Measurements from ENCODE around the gene NFS1.

The NFS1 gene

DNA sequence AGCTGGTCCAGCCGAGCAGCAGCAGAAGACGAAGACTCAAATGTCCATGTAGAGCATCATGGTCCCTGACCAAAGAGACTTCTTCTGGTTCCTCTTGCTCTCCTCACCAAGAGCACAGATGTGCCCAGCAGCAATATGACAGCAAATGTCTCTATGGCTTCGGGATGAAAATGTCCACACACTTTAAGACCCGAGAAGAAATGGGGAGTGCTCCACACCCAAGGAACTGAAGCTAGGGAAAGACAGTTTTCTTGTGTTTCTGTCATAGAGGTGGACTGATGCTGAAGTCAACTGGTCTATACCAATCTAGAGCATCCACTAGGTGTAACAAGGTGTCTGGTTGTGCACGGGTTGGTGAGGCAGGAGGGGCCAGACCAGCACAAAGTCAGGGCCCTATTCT, 29.9 kb downstream of the NFS1 start:
- DNase-seq = no peak

DNA sequence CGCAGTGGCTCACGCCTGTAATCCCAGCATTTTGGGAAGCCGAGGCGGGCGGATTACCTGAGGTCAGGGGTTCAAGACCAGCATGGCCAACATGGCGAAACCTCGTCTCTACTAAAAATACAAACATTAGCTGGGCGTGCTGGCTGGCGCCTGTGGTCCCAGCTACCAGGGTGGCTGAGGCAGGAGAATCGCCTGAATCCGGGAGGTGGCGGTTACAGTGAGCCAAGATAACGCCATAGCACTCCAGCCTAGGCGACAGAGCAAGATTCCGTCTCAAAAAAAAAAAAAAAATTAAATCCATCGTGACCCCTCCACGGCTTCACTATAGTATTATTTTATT, 33.2 kb downstream of the NFS1 start:
- no peak for DNase-seq

DNA sequence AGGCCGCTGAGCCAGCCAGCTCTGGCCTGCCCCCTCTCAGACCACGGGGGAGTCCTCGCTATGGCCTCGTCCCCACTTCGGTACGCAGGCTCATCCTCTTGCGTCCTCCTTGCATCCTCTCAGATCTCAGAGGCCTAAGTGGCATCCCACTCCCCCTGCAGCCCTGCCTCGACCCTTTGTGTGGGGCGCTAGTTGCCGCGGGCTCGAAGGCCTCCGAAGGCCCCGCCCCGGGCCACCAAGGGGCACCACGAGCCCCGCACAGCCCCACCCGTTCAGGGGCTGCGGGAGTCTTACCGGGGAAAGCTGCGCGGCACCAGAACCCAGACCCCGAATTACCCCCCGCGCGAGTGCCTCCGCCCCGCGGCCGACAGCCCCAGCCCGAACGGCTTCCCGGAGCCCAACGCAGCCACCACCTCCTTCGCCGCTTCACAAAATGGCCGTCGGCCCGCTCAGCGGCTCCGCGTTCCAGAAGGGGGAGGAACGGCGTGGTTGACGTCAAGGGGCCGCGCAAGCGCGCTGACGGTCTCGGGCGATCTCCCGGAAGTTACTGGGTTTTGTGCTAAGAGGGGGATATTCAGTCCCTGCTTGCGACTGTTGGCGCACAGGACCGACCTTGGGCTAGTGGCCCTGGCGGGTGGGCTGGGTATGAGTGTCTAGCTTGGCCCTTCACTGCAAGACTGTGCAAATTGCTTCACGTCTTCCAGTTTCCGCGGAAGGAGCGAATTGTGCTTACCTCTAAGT, 34.5 kb downstream of the NFS1 start, which contains the start of the genes CPNE1 and RBM12:
TSS of gene CPNE1 (minus strand) at position 435 of the 741 bp plus-strand sequence. CDS start 31,977 bp downstream, outside the sequence.
TSS of gene RBM12 (minus strand) at position 435 of the 741 bp plus-strand sequence. CDS start 9,578 bp downstream, outside the sequence.
- peak; percentile 93 for DNase-seq

DNA sequence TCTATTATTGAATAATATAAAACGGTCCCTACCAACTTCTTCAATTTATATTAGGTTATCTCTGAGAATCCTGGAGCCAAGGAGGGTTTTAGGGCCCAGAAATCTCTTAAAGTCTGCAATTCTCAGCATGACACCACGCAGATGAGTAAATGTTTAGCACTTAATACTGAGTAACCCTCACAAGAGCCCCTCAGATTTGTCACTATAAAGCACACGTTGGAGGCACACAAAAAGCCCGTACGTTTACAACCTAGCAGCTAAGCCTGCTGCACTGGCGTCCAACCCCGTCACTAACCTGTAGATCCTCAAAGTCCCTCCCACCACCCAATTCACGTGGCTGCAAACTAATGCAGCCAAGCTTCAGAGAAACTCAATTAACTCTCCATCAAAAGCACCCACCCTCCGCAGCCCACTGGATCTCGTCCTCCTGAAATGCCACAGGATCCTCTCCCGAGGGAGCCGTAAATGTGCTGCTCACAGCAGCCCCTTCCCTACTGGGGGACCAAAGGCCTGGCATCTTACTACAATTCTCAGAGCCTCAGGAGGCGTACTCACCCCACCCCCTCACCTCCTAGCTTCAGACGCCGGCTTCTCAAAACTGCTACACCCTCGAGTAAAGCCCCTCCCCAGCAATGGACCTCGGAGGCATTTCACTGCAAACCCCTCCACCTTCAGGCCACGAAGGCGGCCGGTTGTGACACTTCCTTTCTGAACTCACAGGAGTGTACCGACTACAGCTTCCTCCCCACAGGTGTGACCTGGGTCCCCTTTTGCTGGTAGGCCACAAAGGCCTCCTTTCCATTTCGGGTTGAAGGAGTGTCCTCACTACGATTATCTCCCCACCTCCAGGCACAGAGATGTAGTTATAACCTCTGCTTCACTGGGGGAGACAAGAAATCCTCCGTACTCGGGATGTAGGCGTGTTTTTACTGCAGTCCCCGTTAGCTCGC, 35.4 kb downstream of the NFS1 start:
- peak; percentile 7 for DNase-seq

DNA sequence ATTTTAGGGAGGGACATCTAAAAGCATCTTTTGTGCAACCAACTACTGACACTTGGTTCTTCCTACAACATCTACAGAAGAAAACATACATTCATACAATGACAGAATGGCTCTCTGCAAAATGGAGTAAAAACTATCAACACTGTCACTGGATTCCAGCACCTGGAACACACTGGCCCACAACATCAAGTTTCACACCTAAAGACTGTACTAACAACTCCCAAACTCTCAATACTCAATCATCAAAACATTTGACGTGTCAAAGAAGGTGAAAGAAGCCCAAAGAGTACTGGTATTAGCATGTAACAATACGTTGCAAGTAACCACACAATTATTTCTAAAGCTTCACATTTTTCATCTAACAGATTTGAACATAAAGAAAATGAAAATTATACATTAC, 36.6 kb downstream of the NFS1 start:
- DNase-seq = no peak

DNA sequence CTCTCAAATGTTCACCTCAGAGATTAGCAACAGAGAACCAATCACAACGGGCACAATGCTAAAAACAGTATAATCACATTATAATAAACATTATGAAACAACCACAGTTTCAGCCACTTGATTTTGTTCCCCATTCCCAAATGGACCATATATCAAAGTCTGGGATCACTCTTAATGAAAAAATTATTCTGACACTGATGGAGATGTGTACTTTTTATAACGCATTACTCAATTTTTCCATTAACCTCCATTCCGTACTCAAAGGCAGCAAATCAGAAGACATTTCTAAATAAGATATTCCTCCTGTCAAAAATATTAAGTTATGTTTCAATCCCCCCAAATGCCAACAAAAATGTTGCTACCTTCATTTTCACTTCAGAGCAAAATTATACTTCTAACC, 37.2 kb downstream of the NFS1 start:
- DNase-seq = no peak

DNA sequence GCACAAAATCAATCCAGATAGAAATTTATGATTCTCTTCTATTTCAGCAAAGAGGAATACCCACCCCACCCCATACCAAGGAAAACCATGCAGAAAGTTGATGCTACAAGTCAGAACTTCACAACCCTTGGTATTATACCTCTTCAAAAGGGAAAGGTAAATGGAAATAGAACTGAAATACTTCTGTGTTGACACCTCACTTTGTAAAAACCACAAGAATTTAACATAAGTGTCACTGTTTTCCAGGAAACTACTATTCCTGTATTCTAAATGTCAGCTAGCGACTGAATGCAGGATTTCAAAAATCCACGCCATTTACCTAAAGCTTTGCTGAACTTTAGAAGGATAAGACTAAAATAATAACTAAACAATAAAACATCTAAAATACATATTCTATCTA, 38.1 kb downstream of the NFS1 start:
- no peak for DNase-seq

DNA sequence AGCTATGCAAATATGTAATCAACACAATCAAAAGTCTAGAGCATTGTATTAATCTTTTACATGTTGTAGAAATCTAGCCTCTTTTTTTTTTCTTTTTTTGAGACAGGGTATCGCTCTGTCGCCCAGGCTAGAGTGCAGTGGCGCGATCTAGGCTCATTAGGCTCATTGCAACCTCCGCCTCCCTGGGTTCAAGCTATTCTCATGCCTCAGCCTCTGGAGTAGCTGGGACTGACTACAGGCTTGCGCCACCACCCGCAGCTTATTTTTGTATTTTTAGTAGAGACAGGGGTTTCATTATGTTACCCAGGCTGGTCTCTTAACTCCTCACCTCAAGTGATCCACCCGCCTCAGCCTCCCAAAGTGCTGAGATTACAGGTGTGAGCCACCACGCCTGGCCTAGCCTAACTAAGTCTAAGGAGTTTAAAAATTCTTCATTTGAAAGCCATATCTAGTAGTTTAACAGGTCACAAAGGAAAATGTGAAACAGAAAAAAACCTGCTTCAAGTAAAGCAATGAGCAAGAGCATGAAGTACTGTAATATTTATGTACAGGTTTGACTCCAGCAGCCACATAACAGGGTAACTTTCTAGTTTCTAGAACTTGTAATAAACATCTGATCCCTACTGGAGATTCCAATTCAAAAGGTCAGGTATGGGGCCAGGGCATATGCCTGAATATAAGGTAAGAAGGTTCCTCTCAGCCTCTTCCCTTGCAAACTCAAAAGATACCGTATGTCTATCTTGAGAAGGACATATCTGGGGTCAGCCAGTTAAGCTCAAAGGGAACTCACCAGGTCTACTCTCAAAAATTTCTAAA, 38.8 kb downstream of the NFS1 start:
- DNase-seq = no peak

DNA sequence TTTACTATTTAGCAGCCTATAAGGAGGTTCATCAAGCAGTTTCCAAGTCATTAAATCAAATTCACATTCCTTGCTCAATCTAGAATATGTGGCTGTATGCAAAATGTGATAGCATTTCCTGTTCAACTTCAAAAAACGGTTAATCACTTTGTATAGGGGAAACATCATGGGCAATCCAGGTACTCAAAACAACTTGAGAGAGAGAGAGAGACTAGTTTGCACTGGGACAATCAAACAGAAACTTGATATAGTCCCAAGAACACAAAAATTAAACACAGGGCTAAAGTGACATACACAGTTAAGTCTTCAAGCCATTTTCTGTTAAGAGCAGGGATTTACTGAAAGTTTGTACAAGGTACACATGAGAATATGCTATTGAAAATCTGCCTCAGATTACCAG, 41.9 kb downstream of the NFS1 start:
- no peak for DNase-seq

DNA sequence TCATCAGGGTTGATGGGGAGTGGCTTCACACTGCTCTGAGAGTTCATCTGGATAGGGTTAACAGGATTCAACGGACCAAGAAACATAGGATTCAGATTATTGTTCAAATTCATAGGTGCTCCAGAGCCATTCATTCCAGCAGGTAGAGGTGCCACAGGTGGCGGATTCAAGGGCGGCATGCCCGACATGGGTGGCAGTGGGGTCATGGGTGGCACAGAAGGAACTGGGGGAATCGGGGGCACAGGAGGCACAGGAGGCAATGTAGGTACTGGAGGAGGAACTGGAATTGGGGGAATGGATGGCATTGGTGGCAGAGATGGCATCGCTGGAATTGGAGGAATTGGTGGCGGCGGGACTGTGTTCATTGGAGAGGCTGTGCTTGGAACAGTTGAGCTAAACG, 44.7 kb downstream of the NFS1 start:
- DNase-seq = no peak

DNA sequence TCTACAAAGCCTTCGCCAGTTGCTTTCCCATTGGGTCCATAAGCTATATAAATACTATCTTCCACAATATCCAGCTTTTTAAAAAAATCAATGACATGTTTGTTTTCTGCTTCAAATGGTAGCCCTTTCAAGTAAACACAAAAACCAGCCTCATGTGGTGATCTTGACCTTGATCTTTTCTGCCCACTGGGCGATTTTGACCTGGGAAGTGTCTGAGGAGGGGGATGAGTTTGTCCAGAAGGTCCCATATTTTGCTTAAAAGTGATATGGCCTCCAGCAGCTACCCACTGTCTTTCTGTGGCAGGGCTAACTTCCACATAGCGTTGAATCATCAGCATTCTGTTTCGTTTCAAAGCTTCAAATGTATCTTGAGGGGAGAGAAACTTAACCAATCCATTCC, 45.3 kb downstream of the NFS1 start:
- no peak for DNase-seq

DNA sequence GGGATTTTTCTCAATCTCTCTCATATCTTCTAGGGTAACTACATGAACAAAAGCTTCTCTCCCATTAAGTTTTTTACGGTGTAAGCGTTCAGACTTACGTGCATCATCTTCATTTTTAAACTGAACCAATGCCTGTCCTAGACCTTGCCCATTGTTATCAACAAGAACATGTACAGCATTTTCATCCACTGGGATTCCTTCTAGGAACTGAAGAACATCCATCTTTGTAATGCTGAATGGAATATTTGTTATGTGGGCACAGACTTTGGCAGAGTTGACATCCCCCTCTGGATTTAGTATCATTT, 45.8 kb downstream of the NFS1 start:
- no peak for DNase-seq

DNA sequence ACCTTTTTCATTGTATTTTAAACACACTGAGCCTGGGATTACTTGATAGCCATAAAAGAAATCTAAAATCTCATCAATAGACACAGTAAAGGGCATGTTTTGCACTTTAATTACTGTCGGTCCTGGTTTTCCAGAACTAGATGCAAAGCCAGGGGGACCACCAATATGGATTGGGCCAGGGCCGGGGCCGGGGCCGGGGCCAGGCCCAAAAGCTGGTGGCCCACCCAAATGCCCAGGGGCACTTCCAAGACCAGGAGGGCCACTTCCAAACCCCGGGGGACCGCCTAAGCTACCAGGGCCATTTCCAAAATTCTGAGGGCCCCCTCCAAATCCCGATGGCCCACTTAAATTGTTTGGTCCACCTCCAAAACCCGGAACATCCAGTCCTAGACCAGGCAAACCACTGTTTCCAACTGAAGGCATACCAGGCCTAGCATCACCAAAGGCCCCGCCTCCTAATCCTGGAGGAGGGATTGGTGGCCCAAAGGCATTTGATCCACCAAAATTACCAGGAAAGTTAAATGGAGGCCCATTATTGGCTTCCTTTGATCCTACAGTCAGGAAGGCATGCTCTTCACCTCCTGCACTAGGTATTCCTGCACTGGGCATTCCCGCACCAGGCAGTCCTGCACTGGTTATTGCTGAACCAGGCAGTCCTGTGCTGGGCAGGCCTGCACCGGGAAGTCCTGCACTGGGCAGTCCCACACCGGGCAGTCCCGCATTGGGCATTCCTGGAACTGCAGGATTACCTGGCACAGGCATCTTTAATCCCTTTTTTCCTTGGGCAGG, 46.3 kb downstream of the NFS1 start:
- no peak for DNase-seq

DNA sequence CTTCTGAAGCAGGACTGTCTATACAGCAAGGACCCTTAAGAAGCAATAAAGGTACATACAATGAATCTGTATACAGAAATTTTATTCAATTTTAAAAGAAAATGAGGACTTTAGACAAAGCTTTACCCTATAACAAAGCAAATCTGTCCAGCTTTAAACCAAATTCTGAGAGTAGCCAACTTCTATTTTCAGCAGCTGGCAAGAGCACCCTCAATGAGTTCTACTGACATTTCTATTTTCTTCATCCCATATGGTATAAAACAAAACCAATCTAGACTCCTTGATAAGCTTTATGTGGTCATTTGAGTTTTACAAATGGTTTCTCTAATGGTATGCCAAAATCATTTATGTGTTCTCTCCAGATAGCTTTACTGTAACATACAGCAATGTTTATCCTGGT, 47.2 kb downstream of the NFS1 start:
- DNase-seq = no peak

DNA sequence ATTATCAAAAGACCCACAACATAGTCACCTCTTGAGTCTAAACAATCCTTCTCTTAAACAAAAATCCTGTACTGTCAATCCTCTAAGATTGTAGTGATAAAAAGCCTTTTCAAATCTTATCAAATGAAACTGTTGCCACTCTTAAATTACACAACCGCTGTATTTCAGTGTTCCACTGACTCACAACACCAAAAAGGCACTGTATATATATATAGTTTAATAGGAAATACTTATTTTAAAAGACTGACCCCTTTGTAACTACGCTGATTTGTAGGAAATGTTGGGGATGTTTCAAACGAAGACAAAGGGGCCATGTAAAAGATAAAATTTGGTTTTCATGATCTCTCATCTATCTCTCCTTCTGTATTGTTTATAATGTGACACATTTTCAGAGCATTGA, 48.5 kb downstream of the NFS1 start:
- no peak for DNase-seq

DNA sequence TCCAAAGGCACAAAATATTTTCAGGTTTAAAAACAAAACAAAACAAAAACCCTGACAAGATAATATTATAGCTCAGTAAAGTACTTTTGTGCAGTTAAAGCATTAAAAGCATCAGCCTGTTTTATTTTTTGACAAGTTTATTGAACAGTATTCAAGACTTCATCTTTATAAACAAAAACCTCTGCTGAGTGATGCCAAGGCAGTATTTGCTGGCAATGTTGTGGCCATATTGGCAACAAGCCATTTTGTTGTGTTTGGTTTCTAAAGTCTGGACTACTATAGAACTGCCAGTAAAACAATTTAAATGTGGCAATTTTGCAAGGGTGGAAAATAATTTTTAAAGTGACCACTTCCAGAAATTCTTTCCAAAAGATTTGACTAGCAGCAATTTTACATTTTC, 50.3 kb downstream of the NFS1 start:
- DNase-seq = peak; percentile 17

DNA sequence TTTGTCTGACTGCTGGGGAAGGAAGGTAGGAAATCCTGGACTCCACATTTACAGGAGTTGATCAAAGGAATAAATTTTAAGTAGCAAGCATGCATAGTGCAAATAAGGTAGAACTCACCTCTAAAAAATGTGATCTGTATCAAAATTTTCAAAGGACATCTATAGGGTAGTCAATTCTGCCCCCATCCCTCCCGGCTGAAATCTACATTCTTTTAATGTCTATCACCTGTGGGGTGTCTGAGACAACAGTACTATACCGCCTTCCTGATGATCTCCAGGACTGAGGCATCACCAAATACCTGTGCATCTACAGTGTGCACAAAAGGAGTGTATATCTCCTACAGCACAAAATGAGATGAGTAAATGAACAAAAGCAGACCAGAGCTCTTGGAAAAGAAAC, 54.3 kb downstream of the NFS1 start:
- DNase-seq = no peak

DNA sequence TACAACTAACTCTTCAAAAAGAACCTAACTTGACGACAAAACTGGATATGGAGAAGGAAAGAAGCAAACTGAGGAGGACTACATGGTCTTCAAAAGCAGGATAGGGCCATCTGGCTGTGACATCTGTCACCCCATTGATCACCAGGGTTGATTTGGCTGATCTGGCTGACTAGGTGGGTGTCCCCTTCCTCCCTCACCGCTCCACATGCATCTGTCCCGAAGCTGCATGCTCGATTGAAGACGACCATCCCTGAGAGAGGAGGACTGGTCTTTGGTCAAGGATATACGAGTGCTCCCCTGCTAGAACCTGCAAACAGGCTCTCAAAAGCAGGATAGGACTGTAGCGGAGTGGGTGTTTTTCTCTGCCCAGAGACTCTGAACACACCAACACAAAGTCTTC, 56.1 kb downstream of the NFS1 start:
- no peak for DNase-seq

DNA sequence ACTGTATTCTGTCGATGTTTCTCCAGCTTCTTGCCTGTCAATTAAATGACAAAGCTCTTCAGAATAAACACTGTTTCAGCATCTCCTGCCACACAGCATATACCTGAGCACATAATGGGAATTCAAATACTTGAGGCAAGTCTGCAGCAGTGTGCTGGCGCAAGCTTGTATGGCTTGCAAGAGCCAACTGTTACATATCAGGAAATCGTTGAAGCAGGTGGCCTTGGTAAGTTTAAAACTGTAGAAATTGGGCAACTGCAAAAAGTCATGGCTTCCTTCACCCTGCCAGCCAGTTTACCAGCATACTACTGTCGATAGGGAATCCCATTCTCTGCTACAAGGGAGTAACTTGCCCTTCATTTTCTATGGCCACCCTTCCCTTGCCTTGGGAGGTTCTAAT, 57.4 kb downstream of the NFS1 start:
- DNase-seq = no peak

DNA sequence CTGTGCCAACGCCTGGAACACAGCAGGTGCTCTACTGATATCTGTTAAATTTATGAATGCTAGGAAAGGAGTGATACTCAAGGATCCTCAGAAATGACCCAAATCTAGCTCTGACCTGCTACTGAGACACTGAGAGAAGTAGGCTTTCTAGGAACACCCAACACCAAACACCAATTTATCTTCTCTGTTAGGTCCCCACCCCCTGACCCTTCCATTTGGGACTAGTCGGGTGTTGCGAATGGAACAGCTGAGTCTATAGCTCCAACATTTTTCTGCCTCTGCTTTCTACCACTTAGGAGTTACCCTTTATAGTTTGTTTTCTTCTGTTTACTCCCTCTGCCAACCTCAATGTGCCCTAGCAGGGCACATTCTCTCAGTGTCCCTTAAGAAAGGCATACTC, 58.4 kb downstream of the NFS1 start:
- no peak for DNase-seq

DNA sequence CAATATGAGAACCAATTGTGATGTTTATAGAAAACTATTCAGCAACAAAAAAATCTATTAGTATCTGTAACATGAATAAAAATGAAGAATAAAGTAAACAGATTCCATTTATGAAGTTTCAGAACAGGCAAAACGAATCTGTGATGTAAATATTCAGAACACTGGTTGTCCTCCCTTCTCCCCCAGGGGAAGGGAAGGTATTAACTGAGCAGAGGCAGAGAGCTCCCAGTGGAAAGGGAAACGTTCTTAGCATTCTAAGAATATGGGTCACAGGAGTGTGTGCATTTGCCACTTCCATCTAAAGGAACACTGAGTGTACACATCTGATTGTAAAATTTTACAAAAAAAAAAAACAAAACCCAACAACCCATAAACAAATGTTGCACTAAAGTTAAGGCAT, 60.4 kb downstream of the NFS1 start:
- DNase-seq = peak; percentile 18

DNA sequence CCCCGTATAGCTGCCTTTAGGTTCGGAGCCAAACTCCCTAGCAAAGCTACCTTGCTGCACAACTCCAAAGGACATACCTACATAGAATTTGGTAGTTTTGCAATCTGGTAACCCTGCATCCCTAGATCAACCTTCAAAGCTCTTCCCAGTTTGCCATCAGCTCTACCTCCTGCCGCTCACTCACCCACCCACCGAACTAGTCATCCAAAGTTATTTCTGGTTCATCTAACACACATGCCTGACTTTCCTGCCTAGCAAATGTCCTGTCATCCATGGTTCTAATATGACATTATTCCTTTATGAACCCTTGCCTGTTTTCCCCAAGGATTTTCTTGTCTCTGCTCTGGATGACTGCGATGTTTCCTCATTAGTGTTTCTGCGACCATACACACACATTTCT, 61.9 kb downstream of the NFS1 start:
- no peak for DNase-seq
